Measurements from ENCODE around the gene PGBD5.

Gene PGBD5

GRCh38 chr1:230286166-230286889 lies 139.8 kb downstream of the PGBD5 start:
- Histone ChIP-seq H3K4me1 (ENCODE audit: insufficient read depth, low read length) (no peaks in the 10 kb centered on the region), H3K9me3 (ENCODE audit: control insufficient read depth, insufficient read depth, low read length) (no peaks in the 10 kb centered on the region), H3K9ac (ENCODE audit: low read depth, low read length) (no peak overlapping the region), H3K36me3 (ENCODE audit: insufficient read depth, low read length) (no peaks in the 10 kb centered on the region)

- no peaks in the 10 kb centered on the region for H3K36me3 ChIP-seq (ENCODE audit: insufficient read depth, low read length)
- no peak overlapping the region for H3K9ac ChIP-seq (ENCODE audit: low read depth, low read length)
- H3K4me1 ChIP-seq (ENCODE audit: insufficient read depth, low read length) = no peaks in the 10 kb centered on the region
- H3K9me3 ChIP-seq (ENCODE audit: control insufficient read depth, insufficient read depth, low read length) = no peaks in the 10 kb centered on the region
Observed at GRCh38 chr1:230285351-230285750, 140.8 kb downstream of the PGBD5 start.

- Histone ChIP-seq H3K36me3 (ENCODE audit: insufficient read depth, low read length) (no peaks in the 10 kb centered on the region), H3K9ac (ENCODE audit: low read depth, low read length) (no peak overlapping the region), H3K9me3 (ENCODE audit: control insufficient read depth, insufficient read depth, low read length) (no peaks in the 10 kb centered on the region), H3K4me1 (ENCODE audit: insufficient read depth, low read length) (no peaks in the 10 kb centered on the region)
Observed at GRCh38 chr1:230284891-230285290, 141.2 kb downstream of the PGBD5 start.

GRCh38 chr1:230283678-230284077 lies 142.5 kb downstream of the PGBD5 start:
- no peaks in the 10 kb centered on the region for H3K4me1 ChIP-seq (ENCODE audit: insufficient read depth, low read length)
- no peaks in the 10 kb centered on the region for H3K9me3 ChIP-seq (ENCODE audit: control insufficient read depth, insufficient read depth, low read length)
- no peak overlapping the region for H3K9ac ChIP-seq (ENCODE audit: low read depth, low read length)
- H3K36me3 ChIP-seq (ENCODE audit: insufficient read depth, low read length) = peaks cover 4% of the 10 kb centered on the region; the same call in 1 of the 2 replicates

- Histone ChIP-seq H3K9ac (ENCODE audit: low read depth, low read length) (no peak overlapping the region), H3K9me3 (ENCODE audit: control insufficient read depth, insufficient read depth, low read length) (no peaks in the 10 kb centered on the region), H3K4me1 (ENCODE audit: insufficient read depth, low read length) (peaks cover 5% of the 10 kb centered on the region; the same call in 1 of the 2 replicates), H3K36me3 (ENCODE audit: insufficient read depth, low read length) (peaks cover 5% of the 10 kb centered on the region; the same call in 1 of the 2 replicates)
Observed at GRCh38 chr1:230282157-230282556, 144.0 kb downstream of the PGBD5 start.

- H3K9me3 ChIP-seq (ENCODE audit: control insufficient read depth, insufficient read depth, low read length) = no peaks in the 10 kb centered on the region
- no peak overlapping the region for H3K9ac ChIP-seq (ENCODE audit: low read depth, low read length)
- H3K36me3 ChIP-seq (ENCODE audit: insufficient read depth, low read length) = peaks cover 5% of the 10 kb centered on the region; the same call in 1 of the 2 replicates
- peaks cover 11% of the 10 kb centered on the region; the same call in 1 of the 2 replicates for H3K4me1 ChIP-seq (ENCODE audit: insufficient read depth, low read length)
Observed at GRCh38 chr1:230281556-230281955, 144.6 kb downstream of the PGBD5 start.

GRCh38 chr1:230280906-230281413 lies 145.2 kb downstream of the PGBD5 start:
- Histone ChIP-seq H3K9ac (ENCODE audit: low read depth, low read length) (no peak overlapping the region), H3K36me3 (ENCODE audit: insufficient read depth, low read length) (peaks cover 5% of the 10 kb centered on the region; the same call in 1 of the 2 replicates), H3K9me3 (ENCODE audit: control insufficient read depth, insufficient read depth, low read length) (no peaks in the 10 kb centered on the region), H3K4me1 (ENCODE audit: insufficient read depth, low read length) (peaks cover 12% of the 10 kb centered on the region; the same call in 1 of the 2 replicates)

- Histone ChIP-seq H3K4me1 (ENCODE audit: insufficient read depth, low read length) (peaks cover 12% of the 10 kb centered on the region; the same call in 1 of the 2 replicates), H3K36me3 (ENCODE audit: insufficient read depth, low read length) (peaks cover 5% of the 10 kb centered on the region; the same call in 1 of the 2 replicates), H3K9me3 (ENCODE audit: control insufficient read depth, insufficient read depth, low read length) (no peaks in the 10 kb centered on the region), H3K9ac (ENCODE audit: low read depth, low read length) (no peak overlapping the region)
Observed at GRCh38 chr1:230280054-230280795, 145.9 kb downstream of the PGBD5 start.

- H3K4me1 ChIP-seq (ENCODE audit: insufficient read depth, low read length) = peaks cover 12% of the 10 kb centered on the region; the same call in 1 of the 2 replicates
- no peaks in the 10 kb centered on the region for H3K9me3 ChIP-seq (ENCODE audit: control insufficient read depth, insufficient read depth, low read length)
- H3K36me3 ChIP-seq (ENCODE audit: insufficient read depth, low read length) = peaks cover 5% of the 10 kb centered on the region; the same call in 1 of the 2 replicates
- no peak overlapping the region for H3K9ac ChIP-seq (ENCODE audit: low read depth, low read length)
Observed at GRCh38 chr1:230279583-230279945, 146.6 kb downstream of the PGBD5 start.

- peaks cover 12% of the 10 kb centered on the region; the same call in 1 of the 2 replicates for H3K4me1 ChIP-seq (ENCODE audit: insufficient read depth, low read length)
- no peak overlapping the region for H3K9ac ChIP-seq (ENCODE audit: low read depth, low read length)
- no peaks in the 10 kb centered on the region for H3K9me3 ChIP-seq (ENCODE audit: control insufficient read depth, insufficient read depth, low read length)
- H3K36me3 ChIP-seq (ENCODE audit: insufficient read depth, low read length) = peaks cover 5% of the 10 kb centered on the region; the same call in 1 of the 2 replicates
Observed at GRCh38 chr1:230278871-230279582, 147.1 kb downstream of the PGBD5 start.

- H3K36me3 ChIP-seq (ENCODE audit: insufficient read depth, low read length) = peaks cover 5% of the 10 kb centered on the region; the same call in 1 of the 2 replicates
- H3K9ac ChIP-seq (ENCODE audit: low read depth, low read length) = no peak overlapping the region
- H3K9me3 ChIP-seq (ENCODE audit: control insufficient read depth, insufficient read depth, low read length) = no peaks in the 10 kb centered on the region
- H3K4me1 ChIP-seq (ENCODE audit: insufficient read depth, low read length) = peaks cover 12% of the 10 kb centered on the region; the same call in 1 of the 2 replicates
Observed at GRCh38 chr1:230278376-230278775, 147.8 kb downstream of the PGBD5 start.

- Histone ChIP-seq H3K9me3 (ENCODE audit: control insufficient read depth, insufficient read depth, low read length) (no peaks in the 10 kb centered on the region), H3K36me3 (ENCODE audit: insufficient read depth, low read length) (peaks cover 5% of the 10 kb centered on the region; the same call in 1 of the 2 replicates), H3K9ac (ENCODE audit: low read depth, low read length) (no peak overlapping the region), H3K4me1 (ENCODE audit: insufficient read depth, low read length) (peaks cover 12% of the 10 kb centered on the region; the same call in 1 of the 2 replicates)
Observed at GRCh38 chr1:230277201-230278025, 148.7 kb downstream of the PGBD5 start.

GRCh38 chr1:230276401-230276800 lies 149.7 kb downstream of the PGBD5 start:
- Histone ChIP-seq H3K9ac (ENCODE audit: low read depth, low read length) (no peak overlapping the region), H3K9me3 (ENCODE audit: control insufficient read depth, insufficient read depth, low read length) (no peaks in the 10 kb centered on the region), H3K36me3 (ENCODE audit: insufficient read depth, low read length) (peaks cover 7% of the 10 kb centered on the region), H3K4me1 (ENCODE audit: insufficient read depth, low read length) (peaks cover 12% of the 10 kb centered on the region; the same call in 1 of the 2 replicates)

Data from ES-I3 (cell line).